Measurements from ENCODE around the gene CHST2.

CHST2 gene

DNA sequence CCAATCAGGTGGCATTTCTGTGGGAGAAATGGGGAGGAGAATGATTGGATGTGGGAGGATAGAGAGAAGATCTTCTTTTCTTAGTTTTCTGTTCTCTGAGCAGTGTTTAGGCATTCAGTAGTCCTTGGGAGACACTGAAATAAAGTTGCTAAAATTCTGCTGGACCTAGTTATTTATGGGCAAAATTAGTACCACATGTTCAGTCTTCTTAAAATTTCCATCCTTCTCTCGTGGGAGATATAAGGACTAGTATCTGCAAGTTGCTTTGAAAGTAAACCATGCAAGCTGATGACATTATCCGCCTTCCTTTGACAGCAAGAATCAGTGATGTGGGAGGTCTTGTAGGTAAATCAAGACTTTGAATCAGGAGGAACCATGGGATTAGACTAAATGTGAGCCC is 19.9 kb upstream of the CHST2 start:
- DNase-seq, result no peak

DNA sequence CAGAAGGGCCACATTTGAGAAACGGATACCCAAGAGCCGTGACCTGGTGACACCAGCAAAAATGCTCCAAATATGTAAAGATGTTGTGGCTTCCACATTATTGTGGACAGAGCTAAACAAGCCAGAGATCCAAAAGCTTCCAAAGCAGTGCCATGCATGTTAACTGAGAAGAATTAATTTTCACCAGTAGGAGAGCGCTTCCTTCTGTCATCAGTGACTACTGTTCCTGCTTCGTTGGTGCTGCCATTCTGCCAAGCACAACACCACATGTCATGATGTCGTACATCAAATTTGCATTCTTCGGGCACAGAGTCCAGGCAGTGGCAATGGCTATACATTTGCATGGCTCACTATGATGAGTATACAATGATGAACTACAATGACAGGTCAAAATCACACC is 19.1 kb upstream of the CHST2 start:
- no peak for DNase-seq

DNA sequence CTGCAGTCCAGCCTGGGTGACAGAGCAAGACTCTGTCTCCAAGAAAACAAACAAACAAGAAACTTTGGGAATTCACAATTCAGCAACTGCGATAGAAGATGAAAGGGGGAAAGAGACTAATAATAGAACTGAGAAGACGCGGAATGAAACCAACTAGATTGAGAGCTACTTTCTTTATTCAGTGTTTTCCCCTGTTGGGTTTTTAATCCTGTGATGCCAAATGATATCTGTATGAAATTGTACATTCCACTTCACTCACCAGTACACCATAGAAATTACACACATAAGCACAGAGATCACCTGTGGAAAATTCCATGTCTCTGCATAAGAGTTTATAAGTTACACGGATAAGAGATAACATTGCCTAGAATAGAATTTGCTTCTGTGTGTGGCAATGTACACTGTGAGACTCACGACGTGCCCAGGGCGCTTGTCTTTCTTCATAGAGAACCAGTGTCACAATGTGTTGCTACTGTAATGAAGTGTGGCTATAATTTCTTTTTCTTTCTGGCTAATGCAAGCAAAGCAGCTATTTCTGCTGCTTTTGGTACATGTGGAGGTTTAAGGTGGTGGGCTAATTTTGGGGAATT is 17.7 kb upstream of the CHST2 start:
- DNase-seq, result no peak

DNA sequence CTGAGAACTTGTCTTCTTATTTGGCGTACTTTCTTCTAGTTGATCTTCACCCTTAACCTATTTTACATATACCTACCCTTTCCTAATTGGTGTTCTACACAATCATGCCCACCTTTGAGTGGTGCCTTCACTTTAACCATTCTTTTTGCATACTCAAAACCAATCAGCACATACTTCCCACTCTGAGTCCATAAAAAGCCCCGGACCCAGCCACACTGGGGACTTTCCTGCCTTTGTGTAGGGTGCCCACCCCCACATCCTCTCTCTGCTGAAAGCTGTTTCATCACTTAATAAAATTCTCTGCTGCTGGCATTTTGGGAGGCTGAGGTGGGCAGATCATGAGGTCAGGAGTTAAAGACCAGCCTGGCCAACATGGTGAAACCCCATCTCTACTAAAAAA is 15.9 kb upstream of the CHST2 start:
- no peak for DNase-seq

DNA sequence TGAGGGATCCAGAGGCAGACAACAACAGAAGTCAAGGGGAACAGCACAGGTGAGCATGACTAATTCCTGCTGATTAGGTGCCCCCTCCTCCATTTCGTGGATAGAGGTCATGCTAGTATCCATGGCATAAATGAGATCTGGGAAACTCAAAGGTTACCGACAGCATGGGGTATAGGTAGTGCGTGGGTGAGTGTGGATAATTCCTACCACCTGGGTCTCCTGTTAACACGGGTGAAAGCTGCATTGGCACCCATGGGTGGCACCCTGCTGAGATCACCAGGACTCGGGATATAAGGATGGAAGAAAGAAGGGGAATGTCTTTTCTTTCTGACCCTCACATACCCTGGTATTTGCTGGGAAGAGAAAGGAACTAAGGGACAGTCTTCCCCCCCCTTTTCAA is 14.4 kb upstream of the CHST2 start:
- no peak for DNase-seq

DNA sequence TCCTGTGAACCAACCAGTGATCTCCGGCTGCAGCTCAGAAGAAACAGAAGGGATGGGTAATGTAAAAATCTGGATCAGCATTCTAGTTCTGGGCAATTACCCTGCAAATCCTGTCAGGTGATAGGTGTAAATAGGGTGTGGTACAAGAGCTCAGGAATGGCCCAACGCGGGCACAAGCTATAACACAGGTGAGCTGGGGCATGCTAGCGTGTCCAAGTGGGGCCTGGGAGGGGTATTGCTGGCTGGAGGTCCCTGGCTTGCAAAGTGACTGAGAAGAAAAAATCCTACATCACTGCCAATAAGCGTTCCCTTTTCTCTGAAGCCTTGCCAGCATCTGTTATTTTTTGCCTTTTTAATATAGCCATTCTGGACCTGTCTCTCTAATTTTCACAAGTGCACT is 9.7 kb upstream of the CHST2 start:
- DNase-seq, result no peak

DNA sequence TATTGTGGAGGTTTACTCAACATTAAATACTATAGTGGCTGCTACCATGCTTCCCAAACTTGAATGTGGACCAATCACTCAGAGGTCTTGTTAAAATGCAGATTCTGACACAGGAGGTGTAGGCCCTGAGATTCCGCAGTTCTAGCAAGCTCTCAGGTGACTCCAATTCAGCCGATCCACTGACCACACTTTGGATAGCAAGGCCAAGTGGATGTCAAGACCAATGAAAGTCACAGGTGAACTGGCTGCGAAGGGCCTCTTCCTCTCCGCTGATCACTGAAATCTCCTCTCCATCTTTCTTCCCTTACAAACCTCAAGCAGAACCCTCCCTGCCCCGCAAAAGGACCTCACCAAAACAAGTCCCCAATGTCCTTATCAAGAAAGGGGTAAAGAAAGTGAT is 9.2 kb upstream of the CHST2 start:
- DNase-seq, result no peak

DNA sequence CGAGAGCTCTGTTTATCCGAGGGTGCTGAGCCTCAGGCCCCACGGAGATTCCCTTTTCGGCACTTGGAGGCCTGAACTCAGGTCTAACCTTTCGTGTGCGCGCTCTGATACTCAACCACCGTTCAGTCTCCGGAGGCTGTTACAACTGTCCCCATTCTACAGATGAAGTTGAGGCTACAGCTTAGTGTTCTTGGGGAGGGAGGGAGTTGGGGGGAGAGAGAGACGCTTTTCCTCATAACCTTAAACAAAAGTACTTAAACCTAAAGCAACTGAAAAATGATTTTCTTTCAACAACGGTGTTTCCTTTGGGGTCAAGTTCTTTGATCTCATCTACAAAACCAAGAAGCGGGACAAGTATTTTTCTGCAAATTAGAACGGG is 952 bp upstream of the CHST2 start:
- no peak for DNase-seq

DNA sequence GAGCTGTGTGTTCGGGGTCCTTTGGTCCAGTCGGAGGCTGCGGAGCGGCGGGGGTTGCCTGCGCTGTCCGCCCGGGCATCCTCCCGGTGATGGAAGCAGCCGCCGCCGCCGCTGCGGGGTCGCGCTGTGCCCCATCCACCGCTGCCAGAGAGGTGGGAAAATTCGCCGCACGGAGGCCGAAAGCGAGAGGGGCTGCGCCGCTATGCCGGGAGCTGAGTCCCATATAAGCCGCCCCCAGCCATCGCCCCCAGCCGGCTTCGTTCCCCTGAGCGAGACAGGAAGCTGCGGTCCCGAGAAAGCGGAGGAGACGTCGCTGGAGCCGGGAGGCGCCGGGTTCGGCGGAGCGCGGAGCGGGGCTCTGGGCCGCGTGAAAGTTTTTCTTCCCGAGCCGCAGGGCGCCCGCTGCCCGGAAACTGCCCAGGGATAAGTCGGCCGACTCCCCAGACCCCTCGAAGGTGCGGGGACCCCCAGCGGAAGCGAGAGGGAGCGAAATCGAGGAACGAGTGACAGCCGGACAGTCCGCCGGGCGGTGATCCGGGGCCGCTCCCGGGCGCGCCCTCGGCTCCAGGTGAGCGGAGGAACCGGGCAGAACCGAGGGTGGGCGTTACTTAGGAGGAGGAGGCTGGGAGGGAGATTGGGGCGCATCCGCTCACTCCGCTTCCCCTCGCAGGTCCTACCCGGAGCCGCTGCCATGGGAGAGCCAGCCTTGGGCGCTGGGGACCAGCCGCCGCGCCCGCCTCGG is 574 bp downstream of the CHST2 start:
- DNase-seq, result peak; percentile 84

DNA sequence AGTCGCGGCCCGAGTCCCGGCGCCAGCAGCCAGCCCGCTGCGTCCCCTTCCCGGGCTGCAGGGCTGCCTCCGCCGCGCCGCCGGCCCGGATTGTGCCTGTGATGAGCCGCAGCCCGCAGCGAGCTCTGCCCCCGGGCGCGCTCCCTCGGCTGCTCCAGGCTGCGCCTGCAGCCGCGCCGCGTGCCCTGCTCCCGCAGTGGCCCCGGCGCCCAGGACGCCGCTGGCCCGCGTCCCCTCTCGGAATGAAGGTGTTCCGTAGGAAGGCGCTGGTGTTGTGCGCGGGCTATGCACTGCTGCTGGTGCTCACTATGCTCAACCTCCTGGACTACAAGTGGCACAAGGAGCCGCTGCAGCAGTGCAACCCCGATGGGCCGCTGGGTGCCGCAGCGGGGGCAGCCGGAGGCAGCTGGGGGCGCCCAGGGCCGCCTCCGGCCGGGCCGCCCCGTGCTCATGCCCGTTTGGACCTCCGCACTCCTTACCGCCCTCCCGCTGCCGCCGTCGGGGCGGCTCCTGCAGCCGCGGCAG is 1.2 kb downstream of the CHST2 start:
- DNase-seq, result peak; percentile 75

DNA sequence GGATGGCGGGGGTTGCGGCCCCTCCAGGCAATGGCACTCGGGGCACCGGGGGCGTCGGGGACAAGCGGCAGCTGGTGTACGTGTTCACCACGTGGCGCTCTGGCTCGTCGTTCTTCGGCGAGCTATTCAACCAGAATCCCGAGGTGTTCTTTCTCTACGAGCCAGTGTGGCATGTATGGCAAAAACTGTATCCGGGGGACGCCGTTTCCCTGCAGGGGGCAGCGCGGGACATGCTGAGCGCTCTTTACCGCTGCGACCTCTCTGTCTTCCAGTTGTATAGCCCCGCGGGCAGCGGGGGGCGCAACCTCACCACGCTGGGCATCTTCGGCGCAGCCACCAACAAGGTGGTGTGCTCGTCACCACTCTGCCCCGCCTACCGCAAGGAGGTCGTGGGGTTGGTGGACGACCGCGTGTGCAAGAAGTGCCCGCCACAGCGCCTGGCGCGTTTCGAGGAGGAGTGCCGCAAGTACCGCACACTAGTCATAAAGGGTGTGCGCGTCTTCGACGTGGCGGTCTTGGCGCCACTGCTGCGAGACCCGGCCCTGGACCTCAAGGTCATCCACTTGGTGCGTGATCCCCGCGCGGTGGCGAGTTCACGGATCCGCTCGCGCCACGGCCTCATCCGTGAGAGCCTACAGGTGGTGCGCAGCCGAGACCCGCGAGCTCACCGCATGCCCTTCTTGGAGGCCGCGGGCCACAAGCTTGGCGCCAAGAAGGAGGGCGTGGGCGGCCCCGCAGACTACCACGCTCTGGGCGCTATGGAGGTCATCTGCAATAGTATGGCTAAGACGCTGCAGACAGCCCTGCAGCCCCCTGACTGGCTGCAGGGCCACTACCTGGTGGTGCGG is 1.9 kb downstream of the CHST2 start:
- no peak for DNase-seq

DNA sequence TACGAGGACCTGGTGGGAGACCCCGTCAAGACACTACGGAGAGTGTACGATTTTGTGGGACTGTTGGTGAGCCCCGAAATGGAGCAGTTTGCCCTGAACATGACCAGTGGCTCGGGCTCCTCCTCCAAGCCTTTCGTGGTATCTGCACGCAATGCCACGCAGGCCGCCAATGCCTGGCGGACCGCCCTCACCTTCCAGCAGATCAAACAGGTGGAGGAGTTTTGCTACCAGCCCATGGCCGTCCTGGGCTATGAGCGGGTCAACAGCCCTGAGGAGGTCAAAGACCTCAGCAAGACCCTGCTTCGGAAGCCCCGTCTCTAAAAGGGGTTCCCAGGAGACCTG is 2.5 kb downstream of the CHST2 start:
- no peak for DNase-seq

DNA sequence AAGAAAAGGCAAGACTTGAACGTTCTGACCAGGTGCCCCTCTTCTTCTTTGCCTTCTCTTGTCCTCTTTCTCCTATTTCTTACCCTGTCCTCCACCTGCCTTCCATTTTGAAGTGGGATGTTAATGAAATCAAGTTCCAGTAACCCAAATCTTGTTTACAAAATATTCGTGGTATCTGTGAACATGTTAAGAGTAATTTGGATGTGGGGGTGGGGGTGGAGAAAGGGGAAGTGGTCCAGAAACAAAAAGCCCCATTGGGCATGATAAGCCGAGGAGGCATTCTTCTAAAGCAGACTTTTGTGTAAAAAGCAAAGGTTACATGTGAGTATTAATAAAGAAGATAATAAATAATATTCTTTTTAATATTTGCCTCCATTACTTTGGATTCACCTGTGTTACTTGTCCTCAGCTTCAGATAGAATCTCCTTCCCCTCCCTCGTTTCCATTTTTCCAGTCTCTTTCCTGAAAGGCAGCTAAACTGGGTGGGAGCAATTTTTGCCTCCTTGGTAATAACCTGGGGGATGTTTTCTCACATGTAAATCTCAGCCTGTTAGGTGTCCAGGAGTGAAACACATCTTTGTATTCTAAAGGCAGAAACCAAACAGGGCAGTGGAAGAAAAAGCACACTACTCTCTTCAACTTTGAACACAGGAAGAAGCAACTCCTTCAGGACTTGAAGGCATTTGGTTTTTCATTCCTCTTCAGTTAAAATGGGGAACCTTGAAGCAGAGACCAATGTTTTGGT is 3.2 kb downstream of the CHST2 start:
- no peak for DNase-seq

DNA sequence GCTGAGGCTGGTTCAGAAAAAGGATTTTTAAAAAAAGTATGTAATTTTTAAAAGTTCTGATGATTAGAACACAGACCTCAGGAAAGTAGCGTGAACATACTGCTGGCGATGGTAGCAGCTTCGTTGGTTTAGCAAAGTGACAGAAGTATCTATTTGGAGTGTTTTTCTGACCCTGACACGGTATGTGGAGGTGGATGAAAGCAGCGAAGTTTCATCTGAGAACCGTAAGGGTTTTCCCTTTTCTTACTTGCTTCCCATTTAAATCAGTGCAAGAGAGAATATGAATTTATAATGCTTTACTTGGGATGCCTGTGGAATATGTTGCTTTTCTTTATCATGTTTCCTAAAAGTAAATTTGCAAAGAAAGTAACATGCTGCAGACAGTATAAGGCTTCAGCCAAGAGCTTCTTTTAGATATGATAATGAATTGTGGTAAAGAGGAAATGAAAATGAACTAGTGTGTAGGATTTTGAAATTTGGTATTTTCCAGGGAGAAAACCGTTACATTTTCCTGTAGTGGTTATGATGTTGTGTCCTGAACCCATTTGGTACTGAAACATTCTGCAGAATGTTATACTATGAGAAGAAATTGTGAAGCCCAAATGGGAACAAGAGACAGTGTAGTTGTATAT is 3.9 kb downstream of the CHST2 start:
- no peak for DNase-seq

DNA sequence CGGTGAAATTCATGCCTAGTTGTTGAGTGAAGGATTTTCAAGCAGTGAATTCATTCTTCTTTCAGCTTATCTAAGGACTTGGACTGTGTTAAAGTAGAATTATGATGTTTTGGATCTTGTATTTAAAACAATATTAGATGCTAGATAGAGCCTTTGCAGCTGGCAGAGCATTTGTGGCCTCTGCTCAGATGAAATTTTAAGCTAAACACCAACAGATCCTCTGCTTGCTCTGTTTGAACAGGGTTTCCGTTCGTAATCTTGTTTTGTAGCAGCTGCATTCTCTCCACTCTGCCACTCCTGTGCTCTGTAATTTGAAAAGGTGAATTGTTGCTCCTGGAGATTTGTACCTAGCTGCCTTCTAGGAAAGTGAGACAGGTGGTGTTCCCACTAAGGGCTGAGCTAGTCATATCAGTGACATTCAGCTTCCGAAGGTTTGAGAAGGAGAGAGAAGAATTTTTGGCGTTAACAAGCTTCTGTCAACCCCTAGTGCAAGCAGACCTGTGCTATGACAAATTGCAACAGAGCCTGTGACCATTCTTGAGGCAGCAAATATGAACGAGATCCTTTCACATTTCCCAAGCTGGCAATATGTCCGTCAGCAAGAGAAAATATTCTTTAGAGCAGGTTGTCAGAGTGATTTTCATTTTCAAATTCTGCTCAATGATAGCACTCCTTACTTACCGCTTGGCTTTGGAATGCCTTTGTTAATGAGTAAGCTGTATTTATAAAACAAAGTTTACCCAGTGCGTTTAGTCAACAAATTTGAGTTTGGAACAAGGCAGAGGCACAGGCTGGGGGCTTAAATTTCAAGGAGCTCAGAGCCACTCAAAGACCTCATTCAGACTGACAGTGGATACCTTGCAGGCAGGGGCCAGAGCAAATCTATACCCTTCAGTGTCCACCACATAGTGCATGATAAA is 5.3 kb downstream of the CHST2 start:
- no peak for DNase-seq

DNA sequence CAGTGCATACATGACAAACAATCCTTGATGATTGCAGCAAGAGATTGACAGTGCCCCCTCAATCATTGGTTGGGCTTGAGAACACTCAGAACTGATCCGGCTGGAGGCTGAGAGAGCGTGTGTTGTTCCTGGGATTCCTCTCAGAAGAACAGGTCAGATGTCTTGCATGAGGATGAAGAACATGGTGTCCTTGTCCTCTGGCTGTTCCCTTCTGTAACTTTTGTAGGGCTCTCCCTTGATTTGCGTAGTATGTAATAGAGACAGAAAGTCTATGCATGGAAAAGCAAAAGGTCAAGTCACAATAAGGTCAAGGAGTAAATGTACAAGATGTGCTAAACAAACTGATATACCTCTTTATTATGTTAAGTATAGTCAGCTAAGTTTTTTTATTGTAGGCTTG is 8.2 kb downstream of the CHST2 start:
- DNase-seq, result no peak

DNA sequence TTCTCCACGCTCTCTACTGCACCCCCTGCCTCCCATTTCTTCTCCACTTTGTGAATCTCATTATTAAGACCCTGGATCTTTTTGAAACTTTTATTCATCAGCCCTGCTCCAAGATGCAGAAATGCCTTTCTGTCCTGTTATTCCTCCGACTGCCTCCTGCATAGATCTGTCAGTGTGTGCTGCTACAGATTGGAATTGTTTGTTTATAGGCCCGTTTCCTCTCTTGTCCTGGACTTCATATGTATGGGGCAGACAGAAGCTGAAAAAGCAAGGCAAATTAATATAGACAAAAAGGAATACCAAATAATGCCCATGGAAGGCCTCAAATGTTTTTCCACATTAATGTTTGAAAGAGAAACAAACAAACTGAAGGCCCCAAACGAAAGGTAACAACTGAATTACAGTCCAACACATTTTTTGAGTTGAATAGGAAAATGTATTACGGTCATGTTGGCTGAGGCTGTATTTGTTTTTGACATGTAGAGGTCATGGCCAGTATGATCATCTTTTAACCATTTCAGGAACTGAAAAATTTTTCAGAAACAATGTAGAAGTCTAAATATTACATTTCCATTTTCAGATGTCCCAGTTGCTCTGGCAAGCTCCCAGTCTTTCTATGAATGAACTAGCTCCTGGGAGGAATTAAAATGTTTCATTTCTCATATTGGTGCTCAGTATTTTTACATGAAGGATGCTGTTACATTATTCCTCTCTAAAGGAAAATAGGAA is 8.8 kb downstream of the CHST2 start:
- no peak for DNase-seq

DNA sequence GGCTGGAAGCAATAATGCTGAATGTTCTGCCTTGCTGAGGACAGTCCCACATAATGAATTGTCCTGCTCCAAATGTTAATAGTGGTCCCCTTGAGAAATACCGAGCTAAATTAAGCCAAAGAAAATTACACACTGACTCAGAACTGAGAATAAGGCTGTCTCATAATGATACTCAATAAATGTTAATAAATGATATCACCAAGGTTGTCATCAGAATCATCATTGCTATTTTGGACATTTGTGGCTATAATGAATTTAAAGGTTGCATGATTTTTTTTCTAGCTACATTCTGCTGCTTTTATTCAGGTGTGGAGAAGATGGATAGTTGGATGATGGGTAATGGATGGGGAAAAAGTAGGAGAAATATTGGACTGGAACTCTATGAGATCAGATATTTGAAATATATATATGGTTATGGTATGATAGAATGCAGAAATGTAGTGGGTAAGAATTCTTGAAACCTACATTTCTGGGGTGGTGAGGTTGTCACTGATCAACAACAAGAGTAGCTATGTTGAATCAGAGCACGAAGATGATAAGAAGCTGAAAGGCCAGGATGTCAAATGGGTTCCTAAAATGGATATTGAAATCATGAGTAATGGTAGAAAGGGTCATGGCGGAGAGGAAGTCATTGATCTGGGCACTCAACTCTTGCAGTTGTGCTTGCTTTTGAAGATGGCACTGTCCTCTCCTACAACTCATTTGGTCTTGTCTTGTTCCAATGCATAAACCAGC is 12.8 kb downstream of the CHST2 start:
- DNase-seq, result no peak

DNA sequence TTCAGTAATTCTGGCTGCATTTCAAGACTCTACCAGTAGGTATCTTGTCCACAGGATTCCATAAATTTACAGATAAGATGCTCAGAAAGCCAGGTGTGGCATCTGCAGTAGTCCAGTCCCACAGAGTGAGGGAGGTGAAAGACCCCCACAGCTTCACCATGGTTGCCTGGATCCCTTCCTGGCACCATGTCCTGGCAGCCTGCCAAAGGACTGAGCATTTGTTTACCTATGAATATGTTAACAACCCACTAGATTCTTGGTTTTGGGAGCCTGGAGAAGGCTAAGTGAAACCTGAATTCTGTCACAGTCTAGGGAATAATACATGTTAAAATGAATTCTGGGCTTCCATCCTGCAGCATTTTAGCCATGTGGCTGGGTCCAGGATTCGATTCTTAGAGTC is 14.9 kb downstream of the CHST2 start:
- no peak for DNase-seq

DNA sequence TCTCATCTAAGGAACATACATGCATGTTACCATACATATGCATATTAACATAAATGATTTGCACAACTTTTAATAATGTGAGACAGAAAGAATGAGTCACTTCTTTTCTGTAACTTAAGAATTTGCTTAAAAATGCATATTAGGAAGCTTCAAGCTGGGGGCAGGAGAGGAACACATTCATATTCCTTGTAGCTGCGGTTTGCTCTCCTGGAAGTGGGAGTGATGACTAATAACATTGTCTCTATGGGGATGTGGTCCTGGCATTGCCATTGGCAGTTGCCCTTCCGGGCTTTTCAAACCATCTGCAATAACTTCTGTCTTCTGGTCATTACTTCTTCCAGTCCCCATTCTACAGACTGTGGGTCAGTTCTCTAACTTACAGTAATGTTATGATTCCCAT is 15.6 kb downstream of the CHST2 start:
- no peak for DNase-seq
